ENCODE measurements around the gene WBP2.

Gene WBP2

DNA sequence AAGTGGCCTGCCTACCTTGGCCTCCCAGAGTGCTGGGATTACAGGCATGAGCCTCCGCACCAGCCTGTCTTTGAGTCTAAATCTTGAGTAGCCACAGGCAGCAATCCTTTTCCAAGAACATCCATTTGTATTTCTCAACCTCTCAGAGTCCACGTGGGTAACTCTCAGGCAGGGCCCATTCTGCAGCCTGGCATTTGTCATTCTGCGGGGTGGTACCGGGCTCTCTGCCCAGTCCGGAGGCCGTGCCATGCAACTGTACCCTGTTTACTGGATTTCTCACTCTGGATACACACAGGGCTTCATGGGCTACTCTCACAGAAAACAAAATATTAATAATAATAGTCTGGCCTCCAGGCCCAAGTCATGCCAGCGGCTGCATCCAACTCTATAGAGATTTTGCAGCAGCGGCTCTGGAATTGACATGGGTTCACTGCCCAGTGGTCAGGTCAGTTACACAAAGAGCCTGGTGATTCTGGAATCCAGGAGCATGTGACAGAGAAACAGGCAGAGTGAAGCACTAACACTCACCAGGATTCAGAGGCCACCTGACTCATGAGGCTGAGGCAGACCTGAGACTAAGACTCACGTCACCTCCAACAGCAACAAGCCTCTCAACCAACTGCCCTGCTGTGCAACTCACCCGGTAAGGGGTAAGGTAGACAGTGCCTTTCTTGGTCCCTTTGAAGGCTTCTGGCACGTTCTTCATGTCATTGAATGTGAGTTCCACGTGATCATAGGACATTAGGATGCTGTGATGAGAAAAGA, 4.0 kb downstream of the WBP2 start:
- TF ChIP-seq, protein P1, sequence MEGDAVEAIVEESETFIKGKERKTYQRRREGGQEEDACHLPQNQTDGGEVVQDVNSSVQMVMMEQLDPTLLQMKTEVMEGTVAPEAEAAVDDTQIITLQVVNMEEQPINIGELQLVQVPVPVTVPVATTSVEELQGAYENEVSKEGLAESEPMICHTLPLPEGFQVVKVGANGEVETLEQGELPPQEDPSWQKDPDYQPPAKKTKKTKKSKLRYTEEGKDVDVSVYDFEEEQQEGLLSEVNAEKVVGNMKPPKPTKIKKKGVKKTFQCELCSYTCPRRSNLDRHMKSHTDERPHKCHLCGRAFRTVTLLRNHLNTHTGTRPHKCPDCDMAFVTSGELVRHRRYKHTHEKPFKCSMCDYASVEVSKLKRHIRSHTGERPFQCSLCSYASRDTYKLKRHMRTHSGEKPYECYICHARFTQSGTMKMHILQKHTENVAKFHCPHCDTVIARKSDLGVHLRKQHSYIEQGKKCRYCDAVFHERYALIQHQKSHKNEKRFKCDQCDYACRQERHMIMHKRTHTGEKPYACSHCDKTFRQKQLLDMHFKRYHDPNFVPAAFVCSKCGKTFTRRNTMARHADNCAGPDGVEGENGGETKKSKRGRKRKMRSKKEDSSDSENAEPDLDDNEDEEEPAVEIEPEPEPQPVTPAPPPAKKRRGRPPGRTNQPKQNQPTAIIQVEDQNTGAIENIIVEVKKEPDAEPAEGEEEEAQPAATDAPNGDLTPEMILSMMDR (IDR thresholded peaks at IDR 0.05; ENCODE audit: borderline replicate concordance, control extremely low read depth, extremely low read depth, insufficient read depth, missing control alignments): no peak
- no peak for DNase-seq (ENCODE audit: low spot score)
- in situ Hi-C loops (cut with MboI; ENCODE audit: low sequenced_read_pairs, unreplicated experiment): no loop called here

DNA sequence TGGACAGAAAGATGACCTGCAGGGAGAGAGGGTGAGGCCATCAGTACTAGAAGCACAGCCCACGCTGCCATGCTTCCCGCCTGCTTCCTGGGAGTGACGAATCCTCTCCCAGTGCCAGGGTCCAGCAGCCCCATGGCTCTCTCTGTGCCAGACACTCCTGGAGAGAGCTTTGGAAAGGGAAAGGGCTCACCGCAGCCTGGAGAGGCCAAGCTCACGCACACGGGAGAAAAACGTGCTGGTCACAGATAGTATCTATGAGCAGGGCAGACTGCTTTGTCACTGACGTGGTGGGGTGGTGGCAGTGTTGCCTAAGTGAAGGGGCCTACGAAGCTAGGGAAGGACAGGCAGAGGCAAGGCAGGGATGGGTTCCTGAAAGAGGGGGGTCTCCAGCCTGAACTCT, 5.4 kb downstream of the WBP2 start:
- in situ Hi-C loops (cut with MboI; ENCODE audit: low sequenced_read_pairs, unreplicated experiment): no loop called here
- DNase-seq (ENCODE audit: low spot score): no peak
- TF ChIP-seq, protein P1 (IDR thresholded peaks at IDR 0.05; ENCODE audit: borderline replicate concordance, control extremely low read depth, extremely low read depth, insufficient read depth, missing control alignments): no peak

DNA sequence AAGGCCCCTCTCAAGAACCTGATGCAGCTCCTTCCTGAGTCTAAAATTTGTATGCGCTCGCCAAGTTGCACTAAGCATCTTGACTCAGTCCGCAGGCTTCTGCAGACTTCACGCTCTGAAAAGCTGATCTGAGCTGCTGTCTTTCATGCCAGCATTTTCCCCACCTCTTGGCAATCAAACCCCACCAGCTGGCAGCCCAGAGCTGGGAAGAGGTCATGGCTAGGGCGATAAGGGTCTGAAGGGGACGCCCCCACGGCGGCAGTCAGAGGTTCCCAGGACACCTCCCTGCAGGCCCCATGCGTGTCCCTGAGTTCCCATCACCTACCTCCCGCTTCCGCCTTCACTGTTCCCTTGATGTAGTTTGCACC, 5.9 kb downstream of the WBP2 start:
- in situ Hi-C loops (cut with MboI; ENCODE audit: low sequenced_read_pairs, unreplicated experiment): no loop called here
- no peak for DNase-seq (ENCODE audit: low spot score)
- TF ChIP-seq, protein P1 (IDR thresholded peaks at IDR 0.05; ENCODE audit: borderline replicate concordance, control extremely low read depth, extremely low read depth, insufficient read depth, missing control alignments): no peak

DNA sequence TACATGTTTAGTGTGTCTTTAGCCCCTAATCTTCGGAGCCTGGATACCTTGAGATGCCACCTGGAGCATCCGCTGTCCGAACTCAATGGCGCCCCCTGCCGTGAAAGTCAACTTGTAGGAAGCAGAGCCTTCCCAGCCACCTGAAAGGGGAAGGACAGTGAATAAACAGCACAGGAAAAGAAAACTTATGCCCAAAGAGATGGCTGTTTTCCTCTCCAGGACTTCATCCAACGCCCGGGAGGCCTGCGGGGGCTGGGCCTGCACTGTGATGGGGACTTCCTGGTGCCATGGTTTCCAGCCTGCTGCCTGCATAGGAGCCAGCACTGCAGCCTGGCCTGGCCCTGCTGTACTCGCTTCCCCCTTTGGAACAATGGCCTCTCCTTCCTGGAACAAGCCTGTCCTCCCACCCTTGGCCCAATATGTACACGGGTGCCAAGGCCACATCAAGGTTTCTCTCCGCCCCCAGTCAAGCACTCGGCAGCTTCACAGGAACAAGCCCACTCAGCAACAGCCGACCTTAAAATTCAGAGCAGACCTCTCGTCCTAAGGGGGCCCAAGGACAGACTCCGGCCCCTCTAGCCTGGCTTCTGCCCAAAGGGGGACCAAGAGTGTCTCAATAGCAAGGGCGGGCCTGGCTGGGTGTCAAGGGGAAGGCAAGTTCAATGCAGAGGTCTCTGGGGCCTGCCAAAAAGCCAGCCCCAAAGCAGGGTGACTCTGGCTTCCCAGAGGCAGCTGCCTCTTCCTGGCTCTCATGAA, 6.4 kb downstream of the WBP2 start:
- TF ChIP-seq, protein P1 (IDR thresholded peaks at IDR 0.05; ENCODE audit: borderline replicate concordance, control extremely low read depth, extremely low read depth, insufficient read depth, missing control alignments): peak; percentile 78
- peak; percentile 72 for DNase-seq (ENCODE audit: low spot score)
- in situ Hi-C loops (cut with MboI; ENCODE audit: low sequenced_read_pairs, unreplicated experiment): no loop called here

DNA sequence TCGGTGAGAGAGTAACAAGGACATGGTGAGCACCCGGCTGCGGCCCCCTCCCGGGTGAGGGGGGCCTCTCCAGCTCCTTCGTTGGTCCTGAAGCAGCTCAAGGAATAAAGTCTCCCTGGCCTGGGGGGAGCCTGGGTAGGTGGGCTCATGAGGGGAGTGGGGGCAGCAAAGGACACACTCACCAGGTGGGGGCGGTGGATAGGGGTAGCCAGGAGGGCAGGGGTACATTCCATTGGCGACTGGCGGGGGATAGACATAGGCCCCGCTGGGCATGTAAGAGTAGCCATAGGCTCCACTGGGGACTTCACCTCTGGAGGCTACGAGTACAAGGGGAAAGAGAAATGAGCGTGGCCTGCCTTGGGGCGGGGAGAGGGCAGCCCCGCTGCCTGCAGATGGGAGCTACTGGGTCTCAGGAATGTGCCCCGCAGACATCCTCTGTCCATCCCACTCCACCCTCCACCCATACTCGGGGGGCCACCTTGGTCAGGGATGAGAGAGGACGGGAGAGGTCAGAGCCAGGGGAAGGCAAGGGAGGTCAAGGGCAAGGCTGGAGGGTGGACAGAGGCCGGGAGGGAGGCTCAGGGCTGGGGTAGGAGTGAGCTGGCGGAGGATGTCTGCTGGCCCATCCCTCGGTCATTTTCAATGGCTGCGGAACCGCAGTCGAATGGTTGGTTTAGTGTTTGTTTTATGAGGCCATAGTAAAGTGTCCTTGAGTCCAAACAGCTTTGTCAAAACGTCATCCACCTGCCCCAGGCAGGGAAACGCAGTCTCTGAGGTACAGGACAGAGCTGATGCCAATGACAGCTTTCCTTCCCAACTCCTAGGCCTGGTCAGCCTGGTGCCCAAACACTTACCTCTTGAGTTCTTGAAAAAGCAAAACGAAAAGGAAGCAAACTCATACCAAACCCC, 7.3 kb downstream of the WBP2 start:
- DNase-seq (ENCODE audit: low spot score): no peak
- TF ChIP-seq, protein P1 (IDR thresholded peaks at IDR 0.05; ENCODE audit: borderline replicate concordance, control extremely low read depth, extremely low read depth, insufficient read depth, missing control alignments): no peak
- in situ Hi-C loops (cut with MboI; ENCODE audit: low sequenced_read_pairs, unreplicated experiment): no loop called here

Data from GM13976 (cell line).